NCI-H748 (cell line): Measurements from ENCODE around the gene SPINK5.
A peak's percentile ranks its signal among the peaks of the same experiment; 100 is the strongest.

Experiments
- DNase-seq: peaks from one replicate; lab custom pipeline; 2025; ENCODE audit not compliant: unreplicated experiment; lab: John Stamatoyannopoulos, UW

The SPINK5 gene

DNA sequence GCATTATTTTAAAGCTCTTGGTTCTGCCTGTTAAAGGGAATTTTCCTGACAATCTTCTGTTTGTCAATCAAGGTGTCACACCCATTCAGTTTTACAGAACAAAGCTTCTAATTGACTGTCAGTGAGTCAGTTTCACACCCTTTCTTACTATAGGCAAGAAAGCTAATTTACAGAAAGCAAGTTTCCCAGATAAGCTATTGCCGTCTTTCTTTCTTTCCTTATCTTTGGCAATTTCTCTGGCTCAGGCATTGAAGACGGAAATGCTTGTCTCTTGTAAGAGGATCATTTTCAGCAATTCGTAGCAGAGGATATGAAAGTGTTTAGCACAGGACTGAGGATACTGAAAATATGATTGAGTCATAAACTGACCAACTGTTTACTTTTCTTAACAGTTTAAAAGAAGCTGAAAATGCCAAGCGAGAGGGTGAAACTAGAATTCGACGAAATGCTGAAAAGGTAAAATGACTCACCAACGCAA is 27.0 kb downstream of the SPINK5 start:
- peak; percentile 23 for DNase-seq

DNA sequence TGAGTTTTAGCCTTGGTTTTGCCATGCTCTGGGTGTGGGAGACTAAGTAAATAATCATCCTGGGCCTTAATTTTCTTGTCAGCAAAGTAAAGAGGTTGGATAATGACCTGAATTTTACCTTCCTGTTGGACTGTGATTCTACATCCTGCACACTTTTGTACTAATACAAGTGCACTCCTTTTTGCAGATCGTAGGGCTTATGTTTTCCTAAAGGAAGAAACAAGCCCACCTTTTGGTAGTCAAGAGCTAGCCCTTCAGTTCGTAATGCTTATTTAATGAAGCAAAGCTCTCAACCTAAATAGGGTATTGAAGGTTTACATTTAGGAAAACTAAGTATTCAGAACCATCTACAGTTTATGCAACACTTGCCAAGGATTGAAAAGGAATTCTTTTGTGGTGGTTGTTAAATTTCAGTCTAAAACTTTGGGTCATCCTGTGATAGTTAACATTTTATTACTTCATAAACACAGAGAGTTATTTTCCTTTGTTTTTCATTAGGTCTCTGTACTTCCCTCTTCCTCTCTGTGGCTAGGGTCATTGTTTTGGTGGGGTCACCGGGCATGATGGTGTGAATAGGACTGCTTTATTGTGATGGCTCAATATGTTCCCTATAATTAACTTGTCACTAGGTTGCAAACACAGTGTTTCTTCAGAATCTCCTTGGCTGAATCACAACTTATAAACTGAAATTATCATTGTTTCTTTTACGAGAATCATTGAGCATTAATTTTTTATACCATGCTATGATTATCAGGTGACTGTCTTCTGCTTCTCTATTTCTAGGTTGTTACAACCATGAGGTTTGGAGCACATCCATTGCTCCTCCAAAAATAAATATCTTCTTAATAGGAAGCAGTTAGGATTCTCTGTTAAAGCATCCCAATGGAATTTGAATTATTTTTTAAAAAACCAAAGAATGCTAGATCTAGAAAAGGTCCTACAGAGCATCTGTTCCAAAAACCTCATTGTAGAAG is 28.5 kb downstream of the SPINK5 start:
- DNase-seq: peak; percentile 61

DNA sequence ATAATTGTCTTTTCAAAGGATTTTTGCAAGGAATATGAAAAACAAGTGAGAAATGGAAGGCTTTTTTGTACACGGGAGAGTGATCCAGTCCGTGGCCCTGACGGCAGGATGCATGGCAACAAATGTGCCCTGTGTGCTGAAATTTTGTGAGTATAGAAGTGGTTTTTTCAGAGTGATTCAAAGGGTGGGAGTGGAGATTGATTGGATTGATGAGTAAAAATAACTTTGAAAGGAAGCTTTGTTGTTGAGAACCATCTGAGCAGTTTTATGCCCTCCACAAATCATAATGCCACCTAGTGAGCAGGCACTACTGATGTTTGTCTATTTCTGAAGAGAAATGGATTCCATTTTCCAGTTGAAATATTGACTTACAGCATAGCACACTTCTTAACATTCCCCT is 30.6 kb downstream of the SPINK5 start:
- no peak for DNase-seq

DNA sequence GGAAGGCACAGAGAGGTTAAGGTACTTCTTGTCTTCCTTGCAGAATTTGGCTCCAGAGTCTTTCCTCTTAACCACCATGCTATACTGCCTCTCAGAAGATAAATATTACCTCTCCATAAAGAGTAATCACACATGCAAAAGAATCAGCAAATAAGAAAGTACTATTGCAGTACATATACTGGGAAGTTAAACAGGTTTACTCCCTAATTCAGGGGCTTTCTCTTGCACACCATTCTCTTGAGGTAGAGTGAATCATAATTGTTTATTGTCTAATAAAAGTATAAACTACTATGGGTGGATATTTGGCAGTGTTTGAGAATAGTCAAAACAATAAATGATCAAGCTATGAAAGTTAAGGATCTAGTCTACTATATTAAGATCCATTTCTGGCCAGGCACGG is 40.4 kb downstream of the SPINK5 start:
- no peak for DNase-seq

DNA sequence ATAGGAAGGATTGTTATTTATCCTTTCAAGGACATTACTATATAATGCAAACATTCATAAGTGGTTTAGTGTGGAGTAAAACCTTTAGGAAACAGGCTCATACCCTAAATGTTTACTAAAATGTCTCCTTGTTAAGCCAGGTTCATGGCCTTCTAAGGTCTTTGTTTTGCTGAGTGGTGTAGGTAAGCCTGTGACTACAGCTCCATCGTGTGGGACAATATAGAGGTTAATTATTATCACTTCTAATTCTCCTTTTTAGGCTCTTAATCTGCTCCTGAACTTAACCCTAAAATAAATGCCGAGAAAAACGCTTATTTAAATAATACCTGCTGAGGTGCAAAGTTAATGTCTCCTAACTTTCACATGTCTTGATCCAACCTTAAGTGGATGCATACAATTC is 43.8 kb downstream of the SPINK5 start:
- DNase-seq: peak; percentile 35

DNA sequence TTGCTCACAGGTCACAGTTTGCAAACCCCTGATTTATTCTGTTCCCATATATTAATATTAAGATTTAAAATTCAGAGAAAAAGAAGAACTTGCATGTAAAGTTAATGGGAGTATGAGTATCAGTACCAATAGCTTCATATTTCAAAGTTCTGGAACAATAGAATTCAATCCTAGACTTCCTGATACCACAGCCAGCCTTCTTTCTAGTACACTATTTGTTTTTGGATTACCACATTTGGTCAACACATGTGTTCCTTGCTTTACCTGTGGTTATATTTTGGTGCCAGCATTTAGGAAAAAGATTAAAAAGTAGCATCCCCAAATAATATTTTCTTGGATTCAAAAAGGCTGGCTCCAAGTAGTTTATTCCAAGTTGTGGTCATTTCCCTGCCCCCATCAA is 49.5 kb downstream of the SPINK5 start:
- no peak for DNase-seq

DNA sequence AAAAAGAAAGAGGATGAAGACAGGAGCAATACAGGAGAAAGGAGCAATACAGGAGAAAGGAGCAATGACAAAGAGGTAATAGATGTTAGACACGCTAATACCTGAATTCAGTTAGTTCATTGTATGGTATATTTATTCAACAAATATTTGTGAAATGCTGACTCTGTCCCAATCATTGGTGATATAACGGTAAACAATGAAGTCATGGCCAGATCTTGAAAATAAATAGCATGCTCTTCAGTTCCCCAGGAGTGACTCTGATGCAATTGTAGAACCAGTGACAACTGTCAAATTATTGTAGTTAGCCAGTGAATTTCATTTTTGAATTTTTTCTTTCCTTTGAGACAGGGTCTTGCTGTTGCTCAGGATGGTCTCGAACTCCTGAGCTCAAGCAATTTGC is 56.5 kb downstream of the SPINK5 start:
- DNase-seq: peak; percentile 11

DNA sequence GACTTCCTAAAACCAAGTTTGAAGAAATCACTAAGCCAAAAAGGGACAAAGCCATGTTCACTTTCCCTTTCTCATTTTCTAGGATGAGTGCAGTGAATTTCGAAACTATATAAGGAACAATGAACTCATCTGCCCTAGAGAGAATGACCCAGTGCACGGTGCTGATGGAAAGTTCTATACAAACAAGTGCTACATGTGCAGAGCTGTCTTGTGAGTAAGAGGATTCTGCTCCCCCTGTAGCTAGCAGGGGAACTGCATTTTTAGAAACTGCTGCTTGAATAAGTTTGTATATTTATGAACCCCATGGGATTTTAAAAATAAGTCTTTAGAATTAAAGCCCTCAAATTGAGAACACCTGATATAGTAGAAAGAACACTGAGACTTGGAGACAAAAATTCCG is 61.9 kb downstream of the SPINK5 start:
- DNase-seq: no peak

DNA sequence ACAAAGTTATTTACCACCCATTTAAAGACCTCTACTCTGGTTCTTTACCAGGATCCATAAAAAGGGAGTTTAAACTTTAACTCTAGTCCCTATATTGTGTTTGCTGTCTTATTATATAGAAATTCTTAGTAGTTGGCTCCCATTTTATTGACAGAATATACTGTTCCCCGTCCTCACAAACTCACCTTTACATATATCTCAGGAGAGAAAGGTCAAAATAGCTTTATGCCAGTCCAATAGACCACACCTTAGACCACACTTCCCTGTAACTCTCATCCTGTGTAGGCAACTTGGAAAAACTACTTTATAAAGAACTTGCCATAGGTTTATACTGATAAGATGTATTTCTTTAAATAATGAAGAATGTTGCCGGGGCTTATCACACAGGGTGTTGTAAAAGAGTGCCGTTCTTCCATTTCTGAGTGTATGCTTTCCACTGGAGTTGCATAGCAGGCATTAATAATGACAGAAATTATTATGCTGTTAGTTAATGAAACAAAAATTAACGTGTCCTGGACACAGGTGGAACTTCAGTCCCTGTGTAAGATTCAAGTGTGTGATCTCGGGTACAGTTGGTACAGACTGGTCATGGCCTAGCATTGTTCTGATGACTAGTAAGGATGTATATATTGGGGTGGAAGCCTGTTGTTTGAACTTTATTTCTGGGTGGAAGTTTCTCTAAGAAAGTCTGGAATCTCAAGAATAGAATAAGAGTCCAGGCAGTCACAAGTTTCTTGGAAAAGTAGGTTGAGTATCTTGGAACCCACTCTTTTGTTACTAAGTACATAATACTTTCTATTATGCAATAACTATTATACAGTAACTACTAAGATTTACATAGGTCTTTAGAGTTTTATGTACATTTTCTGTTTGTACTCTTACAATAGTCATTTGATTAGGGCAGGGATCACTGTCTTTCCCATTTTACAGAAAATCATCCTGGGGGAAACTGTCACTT is 71.6 kb downstream of the SPINK5 start:
- no peak for DNase-seq

DNA sequence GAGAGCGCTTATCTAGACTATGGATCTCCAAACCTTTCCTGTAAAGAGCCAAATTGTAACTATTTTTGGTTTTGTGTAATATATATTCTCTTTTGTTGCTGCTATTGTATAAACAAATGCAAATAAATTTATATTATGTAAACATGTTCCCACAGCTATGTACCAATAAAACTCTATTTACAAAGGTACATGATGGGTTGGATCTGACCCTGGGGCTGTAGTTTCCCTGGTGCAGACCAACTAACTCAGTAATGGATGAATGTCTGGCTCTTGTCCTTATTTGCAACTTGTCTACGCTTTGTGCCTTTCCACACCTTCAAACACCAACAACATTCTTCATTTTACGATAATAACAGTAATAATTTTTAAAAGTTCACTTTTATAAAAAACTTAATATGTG is 77.1 kb downstream of the SPINK5 start:
- no peak for DNase-seq

DNA sequence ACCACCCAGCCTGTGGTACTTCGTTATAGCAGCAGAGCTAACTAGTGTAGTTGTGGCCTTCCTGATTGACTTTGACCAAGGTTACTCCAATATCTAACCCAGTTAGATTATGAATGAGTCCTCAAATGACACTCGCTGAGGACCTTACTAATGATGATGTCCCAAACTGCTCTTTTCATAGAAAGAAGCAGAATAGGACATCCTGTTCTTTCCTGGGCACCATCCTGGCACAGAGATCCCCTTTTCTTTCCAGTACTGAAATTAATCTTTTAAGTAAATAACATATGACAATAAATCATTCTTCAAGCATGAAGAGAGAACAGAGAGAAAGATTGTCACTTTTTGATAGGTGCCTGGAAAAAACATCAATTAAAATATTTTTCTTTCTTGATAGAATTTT is 77.9 kb downstream of the SPINK5 start:
- no peak for DNase-seq

DNA sequence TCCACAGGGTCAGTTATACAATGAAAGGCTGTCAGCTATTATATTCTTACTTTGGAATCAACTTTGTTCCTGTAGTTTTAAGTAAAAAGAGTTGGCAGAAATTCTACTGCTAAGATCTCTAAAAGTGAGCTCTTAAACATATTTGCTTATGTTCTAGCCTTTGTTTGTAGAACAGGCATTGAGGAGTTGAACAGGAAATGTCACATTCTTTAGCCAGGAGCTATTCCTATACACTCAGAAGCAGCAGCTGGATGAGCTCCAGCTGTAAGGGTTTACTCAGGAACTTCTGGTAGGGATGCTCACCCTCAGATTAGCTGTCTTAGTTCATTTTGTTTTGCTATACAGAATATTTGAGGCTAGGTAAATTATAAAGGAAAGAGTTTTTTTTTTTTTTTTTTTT is 82.1 kb downstream of the SPINK5 start:
- DNase-seq: peak; percentile 52

DNA sequence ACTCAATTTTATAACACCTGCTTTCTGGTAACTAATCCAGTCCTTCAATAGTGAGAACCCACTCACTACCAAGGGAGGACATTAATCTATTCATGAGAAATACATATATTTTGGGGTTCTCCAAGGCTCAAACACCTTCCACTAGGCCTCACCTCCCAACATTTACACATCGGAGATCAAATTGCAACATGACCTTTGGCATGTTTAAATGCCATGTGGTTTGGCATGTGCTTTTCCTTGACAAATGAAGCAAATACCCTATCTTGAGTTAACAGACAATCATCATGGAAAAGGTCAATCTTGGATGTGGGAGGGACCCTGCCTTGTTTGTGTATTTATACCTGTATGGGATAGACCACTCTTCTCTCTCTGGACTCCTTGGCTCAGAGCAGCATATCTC is 82.7 kb downstream of the SPINK5 start:
- DNase-seq: no peak

DNA sequence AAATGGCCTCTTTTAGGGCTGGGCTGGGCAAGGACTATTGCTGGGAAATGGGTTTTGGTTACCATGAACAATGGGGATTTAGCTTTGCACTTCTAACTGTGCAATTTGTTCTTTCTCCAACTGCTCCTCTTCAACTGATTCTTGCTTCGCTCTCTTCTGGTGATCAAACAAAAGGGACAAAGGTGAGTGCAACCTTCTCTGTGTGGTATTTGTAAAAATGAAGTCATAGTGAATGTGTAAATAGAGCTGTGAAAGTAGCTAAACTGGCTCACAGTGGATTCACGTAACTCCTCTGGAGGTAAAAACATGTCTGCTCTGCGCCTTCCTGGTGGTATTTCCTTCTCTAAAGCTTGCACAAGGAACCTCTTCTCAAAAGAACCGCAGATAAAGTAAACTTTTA is 83.6 kb downstream of the SPINK5 start:
- DNase-seq: peak; percentile 75

DNA sequence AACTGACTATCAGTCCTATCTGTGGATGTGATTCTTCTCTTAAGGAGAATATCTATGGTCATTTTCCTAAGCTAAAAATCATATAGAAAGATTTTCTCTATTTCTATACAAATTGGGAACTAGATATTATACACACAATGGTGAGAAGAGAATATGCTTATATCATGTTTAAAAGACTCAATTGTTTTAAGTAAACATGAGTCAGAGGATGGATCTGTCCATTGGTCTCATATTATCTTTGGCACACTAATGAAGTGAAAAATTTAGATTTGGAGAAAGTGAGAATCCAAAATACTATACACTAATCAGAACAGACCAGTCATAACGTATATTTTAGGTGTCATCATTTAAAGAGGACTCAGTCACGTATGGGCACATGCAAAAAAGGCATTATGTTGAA is 88.1 kb downstream of the SPINK5 start:
- DNase-seq: no peak

DNA sequence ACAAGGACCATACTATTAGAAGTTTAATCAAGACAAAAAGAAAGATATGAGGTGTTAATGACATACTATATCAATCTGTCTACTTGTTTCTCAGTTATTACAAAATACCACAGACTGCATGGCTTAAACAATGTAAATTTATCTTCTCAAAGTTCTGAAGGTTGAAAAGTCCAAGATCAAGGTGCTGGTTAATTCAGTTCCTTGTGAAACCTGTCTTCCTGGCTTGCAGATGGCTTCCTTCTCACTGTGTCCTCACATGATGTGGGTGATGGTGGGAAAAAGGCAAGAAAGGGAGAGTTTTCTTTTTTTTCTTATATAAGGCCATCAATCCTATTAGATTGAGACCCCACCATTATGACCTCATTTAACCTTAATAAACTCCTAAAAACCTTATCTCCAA is 89.0 kb downstream of the SPINK5 start:
- no peak for DNase-seq

DNA sequence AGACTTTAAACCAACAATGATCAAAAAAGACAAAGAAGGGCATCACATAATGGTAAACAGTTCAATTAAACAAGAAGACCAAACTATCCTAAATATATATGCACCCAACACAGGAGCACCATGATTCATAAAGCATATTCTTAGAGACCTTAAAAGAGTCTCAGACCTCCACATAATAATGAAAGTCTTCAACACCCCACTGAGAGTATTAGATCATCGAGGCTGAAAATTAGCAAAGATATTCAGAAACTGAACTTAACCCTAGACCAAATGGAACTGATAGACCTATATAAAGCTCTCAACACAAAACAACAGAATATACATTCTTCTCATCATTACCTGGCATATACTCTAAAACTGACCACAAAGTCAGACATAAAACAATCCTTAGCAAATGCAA is 92.8 kb downstream of the SPINK5 start:
- no peak for DNase-seq

DNA sequence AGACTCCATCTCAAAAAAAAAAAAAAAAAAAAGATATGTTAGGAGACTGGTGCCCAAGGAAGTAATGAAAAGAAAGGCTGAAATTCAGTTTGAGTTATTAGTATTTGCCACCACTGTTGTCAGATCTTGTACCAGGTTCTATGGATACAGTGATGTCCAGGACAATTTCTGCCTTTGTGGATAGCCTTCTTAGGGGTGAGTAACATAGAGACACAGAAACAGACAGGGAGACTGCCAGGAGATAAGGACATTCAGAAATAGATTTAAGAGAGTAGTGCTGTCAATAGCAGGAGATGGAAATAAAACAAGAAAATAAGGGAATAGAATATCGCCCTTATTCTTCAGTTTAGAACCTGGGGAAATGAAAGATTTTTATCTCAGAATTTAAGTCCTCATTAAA is 98.3 kb downstream of the SPINK5 start:
- DNase-seq: no peak

DNA sequence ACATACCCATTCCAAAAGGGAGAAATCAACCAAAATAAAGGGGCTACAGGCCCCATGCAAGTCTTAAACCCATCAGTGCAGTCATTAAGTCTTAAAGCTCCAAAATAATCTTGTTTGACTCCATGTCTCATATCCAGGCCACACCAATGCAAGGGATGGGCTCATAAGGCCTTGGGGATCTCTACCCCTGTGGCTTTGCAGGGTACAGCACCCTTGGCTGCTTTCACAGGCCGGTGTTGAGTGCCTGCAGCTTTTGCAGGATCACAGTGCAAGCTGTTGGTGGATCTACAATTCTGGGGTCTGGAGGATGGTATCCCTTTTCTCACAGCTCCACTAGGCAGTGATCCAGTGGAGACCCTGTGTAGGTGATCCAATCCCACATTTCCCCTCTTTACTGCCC is 99.6 kb downstream of the SPINK5 start:
- no peak for DNase-seq

DNA sequence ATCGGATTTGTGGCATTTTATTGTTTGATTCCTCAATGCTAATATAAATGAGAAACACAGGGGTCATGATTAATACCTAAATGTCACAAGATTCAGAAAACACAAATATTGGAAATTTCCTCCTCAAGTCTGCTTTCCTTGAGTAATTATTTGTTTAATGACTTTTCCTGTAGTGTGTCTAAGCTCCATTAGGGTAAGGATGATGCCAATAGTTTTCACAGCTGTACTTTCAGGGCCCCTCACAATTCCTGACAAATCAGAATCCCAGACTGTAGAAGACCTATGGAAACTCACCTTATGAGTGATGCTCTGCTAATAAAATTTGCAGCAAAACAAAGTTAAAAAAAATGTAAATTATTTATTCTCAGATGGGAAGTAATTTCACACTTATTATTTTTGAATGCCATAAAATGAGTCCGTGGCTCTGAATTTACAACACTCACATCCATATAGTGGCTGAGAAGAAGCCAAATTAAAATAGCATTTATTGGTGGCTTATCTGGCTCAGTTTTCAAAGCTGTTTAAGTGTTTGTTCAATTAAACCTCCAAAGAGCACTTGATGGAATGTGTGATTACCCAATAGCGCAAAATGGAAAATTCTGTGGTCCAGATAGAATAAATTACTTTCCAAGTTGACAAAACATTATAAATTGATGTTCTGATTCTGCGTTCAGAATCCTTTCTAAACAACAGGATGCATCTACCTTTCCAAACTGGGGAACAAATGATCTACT is 102.9 kb downstream of the SPINK5 start:
- no peak for DNase-seq

DNA sequence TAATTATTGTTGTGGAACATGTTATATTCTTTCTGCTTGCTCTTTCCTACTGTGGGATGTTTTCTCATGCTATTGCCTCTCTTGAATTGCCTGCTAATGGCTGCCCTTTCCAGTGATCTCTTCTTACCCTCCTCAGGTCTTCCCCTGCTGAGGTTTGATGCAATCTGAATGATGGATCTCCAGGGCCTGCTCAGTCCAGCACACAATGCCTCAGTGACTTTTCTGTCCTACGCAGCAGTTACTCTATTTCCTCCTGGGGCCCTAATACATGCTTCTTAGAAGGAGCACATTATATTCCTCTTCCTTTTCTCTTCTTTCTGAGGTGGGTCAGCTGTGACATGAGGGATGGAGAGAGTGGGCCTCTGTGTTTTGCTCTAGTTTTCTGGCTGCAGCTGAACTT is 104.5 kb downstream of the SPINK5 start, which contains the start of gene SPINK14:
Gene SPINK14, plus strand, starts transcription at position 301 of the 400 bp plus-strand sequence. CDS start 1,187 bp downstream, outside the sequence.
- DNase-seq: no peak
